MM.1S (cell line): Measurements from ENCODE around the gene CDC42SE2.
A peak's percentile ranks its signal among the peaks of the same experiment; 100 is the strongest.

ENCODE experiments used
- DNase-seq: peaks from one replicate; pipeline ENCODE4 v3.0.0-alpha.2; 2015
- H2AFZ ChIP-seq: fragments of 300-600 bp; sonication (generic); 2 replicates; pipeline ENCODE4 v1.6.0; 2016; ENCODE audit warnings: antibody characterized with exemption, low read length
- H3F3A ChIP-seq: fragments of 300-600 bp; sonication (generic); 2 replicates; pipeline ENCODE4 v1.6.1; 2016; ENCODE audit warnings: mild to moderate bottlenecking, antibody characterized with exemption, low read length, moderate library complexity, mixed read lengths; ENCODE audit not compliant: insufficient read depth
- H3K27ac ChIP-seq: fragments of 300-600 bp; sonication (generic); 2 replicates; pipeline ENCODE4 v1.5.1; 2016; ENCODE audit warnings: mild to moderate bottlenecking, low read length
- H3K27me3 ChIP-seq: fragments of 300-600 bp; sonication (generic); replicated peaks from 2 replicates; pipeline ENCODE4 v1.6.0; 2016; ENCODE audit warnings: low read length; ENCODE audit not compliant: insufficient read depth
- H3K36me3 ChIP-seq: fragments of 300-600 bp; sonication (generic); replicated peaks from 2 replicates; pipeline ENCODE4 v1.6.1; 2016; ENCODE audit warnings: mild to moderate bottlenecking, low read length, mixed read lengths; ENCODE audit not compliant: insufficient read depth
- H3K4me1 ChIP-seq: fragments of 300-600 bp; sonication (generic); 2 replicates; pipeline ENCODE4 v1.6.1; 2016; ENCODE audit warnings: low read length, mixed read lengths
- H3K4me2 ChIP-seq: fragments of 300-600 bp; sonication (generic); 2 replicates; pipeline ENCODE4 v1.6.0; 2016; ENCODE audit warnings: low read depth, low read length
- H3K4me3 ChIP-seq: fragments of 300-600 bp; sonication (generic); 2 replicates; pipeline ENCODE4 v1.5.1; 2016; ENCODE audit warnings: low read length, mixed read lengths
- H3K79me2 ChIP-seq: fragments of 300-600 bp; sonication (generic); 2 replicates; pipeline ENCODE4 v1.6.1; 2016; ENCODE audit warnings: mixed run types, low read length, mixed read lengths
- H3K9ac ChIP-seq: fragments of 300-600 bp; sonication (generic); 2 replicates; pipeline ENCODE4 v1.6.1; 2016; ENCODE audit warnings: low read length, mixed read lengths
- H3K9me2 ChIP-seq: fragments of 300-600 bp; sonication (generic); replicated peaks from 2 replicates; pipeline ENCODE4 v1.6.1; 2016; ENCODE audit warnings: mild to moderate bottlenecking, low read length, mixed read lengths; ENCODE audit not compliant: insufficient read depth
- H3K9me3 ChIP-seq: fragments of 300-600 bp; sonication (generic); replicated peaks from 2 replicates; pipeline ENCODE4 v1.6.1; 2016; ENCODE audit warnings: mild to moderate bottlenecking, low read length, mixed read lengths; ENCODE audit not compliant: insufficient read depth
- H4K20me1 ChIP-seq: fragments of 300-600 bp; sonication (generic); 2 replicates; pipeline ENCODE4 v1.6.1; 2016; ENCODE audit warnings: mild to moderate bottlenecking, low read length, moderate library complexity, mixed read lengths; ENCODE audit not compliant: insufficient read depth
- CTCF ChIP-seq: fragments of 300-600 bp; sonication (generic); IDR thresholded peaks from 2 replicates; pipeline ENCODE4 v1.5.1; 2016; ENCODE audit warnings: antibody characterized with exemption, low read length, mixed read lengths
- EZH2 ChIP-seq: fragments of 300-600 bp; sonication (generic); optimal IDR thresholded peaks from 2 replicates; pipeline ENCODE3; 2017; ENCODE audit warnings: low read depth, mild to moderate bottlenecking, antibody characterized with exemption, low read length, mixed read lengths
- EZH2phosphoT487 ChIP-seq: fragments of 300-600 bp; sonication (generic); IDR thresholded peaks from 2 replicates; pipeline ENCODE4 v1.6.1; 2018; ENCODE audit warnings: antibody characterized with exemption, low read length

Gene CDC42SE2

GRCh38 chr5:131272724-131273123 lies 8.9 kb downstream of the CDC42SE2 start:
- Histone ChIP-seq H3K9ac (no peak overlapping the region), H3K27me3 (no peaks in the 10 kb centered on the region), H3K4me1 (peaks cover 35% of the 10 kb centered on the region), H3K79me2 (peaks cover 98% of the 10 kb centered on the region), H3K36me3 (peaks cover 3% of the 10 kb centered on the region; the same call in 1 of the 2 replicates), H3K9me2 (no peaks in the 10 kb centered on the region), H4K20me1 (peaks cover 4% of the 10 kb centered on the region; the same call in 1 of the 2 replicates), H2AFZ (no peak overlapping the region), H3K4me2 (peak overlapping the region; percentile 44), H3F3A (peaks cover 46% of the 10 kb centered on the region), H3K27ac (peak overlapping the region; percentile 41; the same call in 1 of the 2 replicates), H3K4me3 (no peak overlapping the region), H3K9me3 (no peaks in the 10 kb centered on the region)
- peak; percentile 69 for DNase-seq
- TF ChIP-seq EZH2phosphoT487 (no peak), CTCF (no peak), EZH2 (no peak)

- peak; percentile 68 for DNase-seq
- Histone ChIP-seq H3K4me1 (peaks cover 36% of the 10 kb centered on the region), H3K9me3 (no peaks in the 10 kb centered on the region), H3F3A (peaks cover 54% of the 10 kb centered on the region), H2AFZ (no peak overlapping the region), H3K36me3 (0 out of 2 replicates have a peak, but pooled peaks cover 3% of the 10 kb centered on the region), H3K4me2 (peak overlapping the region; percentile 95), H3K9ac (peak overlapping the region; percentile 38), H4K20me1 (0 out of 2 replicates have a peak, but pooled peaks cover 4% of the 10 kb centered on the region), H3K4me3 (peak overlapping the region; percentile 55), H3K27ac (peak overlapping the region; percentile 84), H3K9me2 (no peaks in the 10 kb centered on the region), H3K79me2 (peaks cover 96% of the 10 kb centered on the region), H3K27me3 (no peaks in the 10 kb centered on the region)
- TF ChIP-seq EZH2 (no peak), EZH2phosphoT487 (no peak), CTCF (no peak)
These were observed 10.6 kb downstream of the CDC42SE2 start for GRCh38 chr5:131274326-131275063.

GRCh38 chr5:131276072-131276471 lies 12.2 kb downstream of the CDC42SE2 start:
- Histone ChIP-seq H3K4me1 (peaks cover 52% of the 10 kb centered on the region), H3K27ac (no peak overlapping the region), H3K4me3 (no peak overlapping the region), H3K9me3 (no peaks in the 10 kb centered on the region), H3K36me3 (0 out of 2 replicates have a peak, but pooled peaks cover 3% of the 10 kb centered on the region), H3K79me2 (peaks cover 96% of the 10 kb centered on the region), H3K9me2 (no peaks in the 10 kb centered on the region), H3K4me2 (peak overlapping the region; percentile 95; the same call in 1 of the 2 replicates), H3K9ac (no peak overlapping the region), H3K27me3 (no peaks in the 10 kb centered on the region), H3F3A (peaks cover 55% of the 10 kb centered on the region), H2AFZ (no peak overlapping the region), H4K20me1 (0 out of 2 replicates have a peak, but pooled peaks cover 4% of the 10 kb centered on the region)
- no peak for DNase-seq
- no peak for TF ChIP-seq CTCF
- no peak for TF ChIP-seq EZH2phosphoT487
- TF ChIP-seq EZH2: no peak
